Measurements from ENCODE around the gene TTC12. TPM values are rescaled to one million over a fixed set of nuclear protein-coding genes. Genes with fewer than 3 reads are reported as not detected.

TTC12 gene
- total and polyA plus RNA-seq, 2 of the 13 experiments (the other 11 are each of a cell fraction or from before 2014, with no cell fraction given), result 5.4 to 11.6 TPM

- ATAC-seq (no peak), DNase-seq (ENCODE audit: low spot score) (no peak), FAIRE-seq (no peak)
- Histone ChIP-seq H3K79me2 (ENCODE audit: insufficient read depth, low read length) (no peaks in the 10 kb centered on the region), H3K9ac (ENCODE audit: insufficient read depth, low read depth, low read length) (no peak overlapping the region), H3K9me3 (ENCODE audit: low read length) (0 out of 2 replicates have a peak, but pooled peaks cover 3% of the 10 kb centered on the region), H3K36me3 (replicated peaks in 1 of 2; ENCODE audit: control insufficient read depth in 1 of 2, insufficient read depth in 2 of 2, low read length in 2 of 2) (no peaks in the 10 kb centered on the region), H3K4me2 (ENCODE audit: low read depth, low read length) (no peak overlapping the region), H4K20me1 (ENCODE audit: insufficient read depth, low read length) (no peaks in the 10 kb centered on the region), H3K4me3 (replicated peaks in 1 of 3; ENCODE audit: insufficient read depth in 1 of 3, low read depth in 2 of 3, low read length in 3 of 3) (no peak overlapping the region), H3K27ac (ENCODE audit: extremely low read length, insufficient read depth, low read length) (no peak overlapping the region), H2AFZ (ENCODE audit: low read length) (no peak overlapping the region), H3K27me3 (ENCODE audit: control insufficient read depth in 1 of 2, insufficient read depth in 2 of 2, low read length in 2 of 2) (no peaks in the 10 kb centered on the region), H3K4me1 (ENCODE audit: insufficient read depth, low read length) (no peaks in the 10 kb centered on the region)
- in situ Hi-C loops (cut with HindIII; ENCODE audit: extremely low pct_ligation_motif_present, low pct_unique_long_range_greater_than_20kb) (no loop called here), intact Hi-C loops (cut with micrococcal nuclease; ENCODE audit: unreplicated experiment) (no loop called here)
- TF ChIP-seq SRY (CRISPR knock-in tag; IDR thresholded peaks at IDR 0.05), result no peak
- ChIA-PET POLR2A (no interaction called here), CTCF (ENCODE audit: low intra/inter-chr PET ratio, low total read pairs) (no interaction called here)
- no TSS peak for BruUV-seq (replicated peaks)
- 95% methylated on average over 11 of the region's 11 CpGs for WGBS (ENCODE audit: low lambda C conversion rate)
Measured at GRCh38 chr11:113350336-113351067, 36.1 kb downstream of the TTC12 start.

GRCh38 chr11:113351068-113351450, 36.7 kb downstream of the TTC12 start:
- BruUV-seq (replicated peaks), result no TSS peak
- DNase-seq (ENCODE audit: low spot score), result no peak
- no peak for FAIRE-seq
- Histone ChIP-seq H3K9ac (ENCODE audit: insufficient read depth, low read depth, low read length) (no peak overlapping the region), H3K79me2 (ENCODE audit: insufficient read depth, low read length) (no peaks in the 10 kb centered on the region), H4K20me1 (ENCODE audit: insufficient read depth, low read length) (no peaks in the 10 kb centered on the region), H3K36me3 (replicated peaks in 1 of 2; ENCODE audit: control insufficient read depth in 1 of 2, insufficient read depth in 2 of 2, low read length in 2 of 2) (no peaks in the 10 kb centered on the region), H3K9me3 (ENCODE audit: low read length) (peaks cover 8% of the 10 kb centered on the region; the same call in 1 of the 2 replicates), H3K4me3 (replicated peaks in 1 of 3; ENCODE audit: insufficient read depth in 1 of 3, low read depth in 2 of 3, low read length in 3 of 3) (no peak overlapping the region), H2AFZ (ENCODE audit: low read length) (no peak overlapping the region), H3K4me2 (ENCODE audit: low read depth, low read length) (no peak overlapping the region), H3K27me3 (ENCODE audit: control insufficient read depth in 1 of 2, insufficient read depth in 2 of 2, low read length in 2 of 2) (no peaks in the 10 kb centered on the region), H3K27ac (ENCODE audit: extremely low read length, insufficient read depth, low read length) (no peak overlapping the region), H3K4me1 (ENCODE audit: insufficient read depth, low read length) (no peaks in the 10 kb centered on the region)
- ChIA-PET CTCF (ENCODE audit: low intra/inter-chr PET ratio, low total read pairs) (no interaction called here), POLR2A (no interaction called here)
- 87% methylated on average over 3 of the region's 3 CpGs for WGBS (ENCODE audit: low lambda C conversion rate)
- in situ Hi-C loops (cut with HindIII; ENCODE audit: extremely low pct_ligation_motif_present, low pct_unique_long_range_greater_than_20kb), result no loop called here
- ATAC-seq, result no peak
- intact Hi-C loops (cut with micrococcal nuclease; ENCODE audit: unreplicated experiment), result no loop called here
- TF ChIP-seq KAT2B (IDR thresholded peaks at IDR 0.05; ENCODE audit: borderline replicate concordance, low read depth, low read length), result no peak
- TF ChIP-seq JUN (CRISPR knock-in tag; IDR thresholded peaks at IDR 0.05), result no peak
- no peak for TF ChIP-seq NFAT5 (CRISPR knock-in tag; IDR thresholded peaks at IDR 0.05)
- no peak for TF ChIP-seq PRDM10 (CRISPR knock-in tag; IDR thresholded peaks at IDR 0.05; ENCODE audit: low read depth)
- no peak for TF ChIP-seq CREM (IDR thresholded peaks at IDR 0.05)
- TF ChIP-seq CREM (CRISPR knock-in tag; IDR thresholded peaks at IDR 0.05), result no peak
- TF ChIP-seq XRCC5 (optimal IDR thresholded peaks at IDR 0.05; ENCODE audit: low read length), result no peak
- TF ChIP-seq KMT2B (CRISPR knock-in tag; IDR thresholded peaks at IDR 0.05), result no peak
- no peak for TF ChIP-seq KDM2A (CRISPR knock-in tag; IDR thresholded peaks at IDR 0.05; ENCODE audit: borderline replicate concordance, low read depth)

Data from HepG2 (cell line).